SK-N-SH treated with all-trans-retinoic acid at 6 μM for 48 hours (cell line): ENCODE measurements around the gene NFASC.

Experiments used
- CREB5 ChIP-seq: fragments of 250-450 bp; sonication (Bioruptor Pico); IDR thresholded peaks from 2 replicates; pipeline ENCODE4 v1.5.1; 2020; ENCODE audit warnings: low read depth, mild to moderate bottlenecking, moderate library complexity
- ISL1 ChIP-seq: fragments of 250-450 bp; sonication (Bioruptor Pico); IDR thresholded peaks from 2 replicates; pipeline ENCODE4 v2.1.2; 2022; ENCODE audit warnings: mild to moderate bottlenecking, moderate library complexity
- ZC3H10 ChIP-seq: fragments of 250-450 bp; sonication (Bioruptor Pico); IDR thresholded peaks from 2 replicates; pipeline ENCODE4 v1.5.1; 2021; ENCODE audit warnings: mild to moderate bottlenecking, moderate library complexity

- TF ChIP-seq ZC3H10 (no peak), CREB5 (CRISPR knock-in tag) (no peak), ISL1 (CRISPR knock-in tag) (no peak)
These were observed 92.3 kb downstream of the NFASC start for GRCh38 chr1:204962742-204963632.
